GM12873 (cell line): ENCODE data around the gene TOR3A.

Experiments used
- TF ChIP-seq, protein P1 (sequence below): IDR thresholded peaks from 2 replicates; pipeline ENCODE4 v1.5.1; 2012; ENCODE audit warnings: low read depth, mild to moderate bottlenecking, moderate library complexity, low read length, control low read depth; ENCODE audit not compliant: insufficient read depth; ENCODE audit errors: missing control alignments

Gene TOR3A

GRCh38 chr1:179120736-179121135, 38.9 kb downstream of the TOR3A start:
- TF ChIP-seq, protein P1, sequence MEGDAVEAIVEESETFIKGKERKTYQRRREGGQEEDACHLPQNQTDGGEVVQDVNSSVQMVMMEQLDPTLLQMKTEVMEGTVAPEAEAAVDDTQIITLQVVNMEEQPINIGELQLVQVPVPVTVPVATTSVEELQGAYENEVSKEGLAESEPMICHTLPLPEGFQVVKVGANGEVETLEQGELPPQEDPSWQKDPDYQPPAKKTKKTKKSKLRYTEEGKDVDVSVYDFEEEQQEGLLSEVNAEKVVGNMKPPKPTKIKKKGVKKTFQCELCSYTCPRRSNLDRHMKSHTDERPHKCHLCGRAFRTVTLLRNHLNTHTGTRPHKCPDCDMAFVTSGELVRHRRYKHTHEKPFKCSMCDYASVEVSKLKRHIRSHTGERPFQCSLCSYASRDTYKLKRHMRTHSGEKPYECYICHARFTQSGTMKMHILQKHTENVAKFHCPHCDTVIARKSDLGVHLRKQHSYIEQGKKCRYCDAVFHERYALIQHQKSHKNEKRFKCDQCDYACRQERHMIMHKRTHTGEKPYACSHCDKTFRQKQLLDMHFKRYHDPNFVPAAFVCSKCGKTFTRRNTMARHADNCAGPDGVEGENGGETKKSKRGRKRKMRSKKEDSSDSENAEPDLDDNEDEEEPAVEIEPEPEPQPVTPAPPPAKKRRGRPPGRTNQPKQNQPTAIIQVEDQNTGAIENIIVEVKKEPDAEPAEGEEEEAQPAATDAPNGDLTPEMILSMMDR = no peak

GRCh38 chr1:179121159-179121938, 39.5 kb downstream of the TOR3A start:
- TF ChIP-seq, protein P1 = peak; percentile 68

DNA sequence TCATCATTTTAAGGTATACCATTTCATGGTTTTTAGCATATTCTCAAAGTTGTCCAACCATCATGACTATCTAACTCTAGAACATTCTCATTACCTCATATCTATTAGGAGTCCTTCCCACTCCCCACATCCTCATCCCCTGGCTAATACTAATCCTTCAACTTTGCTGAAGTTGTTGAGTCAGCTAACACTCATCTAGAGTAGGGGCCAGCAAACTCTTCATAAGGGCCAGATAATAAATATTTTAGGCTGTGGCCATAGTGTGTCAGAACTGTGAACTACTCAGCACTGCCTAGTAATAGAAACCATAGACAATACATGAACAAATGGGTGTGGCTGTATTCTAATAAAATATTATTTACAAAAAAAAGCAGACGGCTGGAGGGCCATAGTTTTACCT, 43.0 kb downstream of the TOR3A start:
- TF ChIP-seq, protein P1 = no peak

- TF ChIP-seq, protein P1 = no peak
These were observed 44.6 kb downstream of the TOR3A start for GRCh38 chr1:179126338-179127060.

GRCh38 chr1:179127163-179127895, 45.5 kb downstream of the TOR3A start:
- TF ChIP-seq, protein P1 = no peak

DNA sequence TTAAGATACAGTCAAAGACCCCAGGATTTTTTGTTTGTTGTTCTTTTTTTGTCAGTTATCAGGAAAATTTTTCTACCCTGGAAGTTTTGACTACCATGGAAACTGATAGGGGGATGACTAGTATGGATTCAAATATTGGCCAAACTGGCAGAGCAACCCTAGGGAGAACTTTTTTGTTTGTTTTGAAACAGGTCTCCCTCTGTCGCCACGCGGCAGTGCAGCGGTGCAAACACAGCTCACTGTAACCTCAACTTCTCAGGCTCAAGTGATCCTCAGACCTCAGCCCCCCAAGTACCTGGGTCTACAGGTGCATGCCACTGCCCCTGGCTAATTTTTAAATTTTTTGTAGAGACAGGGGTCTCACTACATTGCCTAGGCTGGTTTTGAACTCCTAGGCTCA, 46.6 kb downstream of the TOR3A start:
- TF ChIP-seq, protein P1 = no peak
